HepG2 (cell line): ENCODE measurements around the gene NUP93. TPM values are rescaled to one million over a fixed set of nuclear protein-coding genes. Genes with fewer than 3 reads are reported as not detected.
A peak's percentile ranks its signal among the peaks of the same experiment; 100 is the strongest.

Experiments
- ATF3 ChIP-seq: sonication (generic); formaldehyde crosslinking; IDR thresholded peaks from 2 replicates; pipeline ENCODE4 v1.4.0; 2020; ENCODE audit warnings: missing genetic modification reagents
- FOXC1 ChIP-seq: sonication (generic); formaldehyde crosslinking; IDR thresholded peaks from 2 replicates; pipeline ENCODE4 v1.8.0; 2022; ENCODE audit warnings: mild to moderate bottlenecking, missing genetic modification reagents, borderline replicate concordance
- HDAC6 ChIP-seq: fragments of 200-600 bp; sonication (generic); IDR thresholded peaks from 2 replicates; pipeline ENCODE4 v1.7.0; 2017; ENCODE audit warnings: mild to moderate bottlenecking, antibody characterized with exemption, low read length, low read depth
- KAT7 ChIP-seq: IDR thresholded peaks from 2 replicates; pipeline ENCODE4 v1.6.1; 2018; ENCODE audit warnings: borderline replicate concordance, missing compliant biosample characterization
- MXD1 ChIP-seq: sonication (generic); formaldehyde crosslinking; IDR thresholded peaks from 2 replicates; pipeline ENCODE4 v1.4.0; 2020; ENCODE audit warnings: mild to moderate bottlenecking, missing genetic modification reagents
- NFE2 ChIP-seq: sonication (generic); formaldehyde crosslinking; IDR thresholded peaks from 2 replicates; pipeline ENCODE4 v1.4.0; 2020; ENCODE audit warnings: missing genetic modification reagents
- NONO ChIP-seq, 2 experiments: fragments of 450-650 bp in 1 of 2; sonication (generic) in 1 of 2; formaldehyde crosslinking in 1 of 2; IDR thresholded peaks in 1 of 2; conservative IDR thresholded peaks in 1 of 2; 2 replicates each; pipeline versions ENCODE4 v1.6.1 to v1.8.0; 2017 to 2022; ENCODE audit warnings: mild to moderate bottlenecking in 1 of 2, missing genetic modification reagents in 1 of 2, moderate library complexity in 1 of 2
- PBX2 ChIP-seq: IDR thresholded peaks from 2 replicates; pipeline ENCODE4 v1.6.1; 2016; ENCODE audit warnings: control low read depth
- PHF8 ChIP-seq: sonication (generic); formaldehyde crosslinking; IDR thresholded peaks from 2 replicates; pipeline ENCODE4 v1.5.0; 2020; ENCODE audit warnings: missing genetic modification reagents
- PRDM10 ChIP-seq: sonication (generic); formaldehyde crosslinking; IDR thresholded peaks from 2 replicates; pipeline ENCODE4 v1.4.0; 2020; ENCODE audit warnings: low read depth, missing genetic modification reagents
- RXRB ChIP-seq: IDR thresholded peaks from 2 replicates; pipeline ENCODE4 v1.6.1; 2016; ENCODE audit warnings: borderline replicate concordance, missing genetic modification reagents, missing compliant biosample characterization
- SMAD1 ChIP-seq: sonication (generic); formaldehyde crosslinking; IDR thresholded peaks from 2 replicates; pipeline ENCODE4 v1.4.0; 2020; ENCODE audit warnings: missing genetic modification reagents, low read depth, mild to moderate bottlenecking, borderline replicate concordance
- SP140L ChIP-seq: sonication (generic); formaldehyde crosslinking; IDR thresholded peaks from 2 replicates; pipeline ENCODE4 v1.4.0; 2020; ENCODE audit warnings: missing genetic modification reagents, borderline replicate concordance
- ZBTB37 ChIP-seq: sonication (generic); formaldehyde crosslinking; IDR thresholded peaks from 2 replicates; pipeline ENCODE4 v1.4.0; 2020; ENCODE audit warnings: mild to moderate bottlenecking, missing genetic modification reagents
- ZMYM4 ChIP-seq: sonication (generic); formaldehyde crosslinking; IDR thresholded peaks from 2 replicates; pipeline ENCODE4 v1.8.1; 2023; ENCODE audit warnings: mild to moderate bottlenecking, missing genetic modification reagents
- ZNF24 ChIP-seq: fragments of 450-650 bp; IDR thresholded peaks from 2 replicates; pipeline ENCODE4 v1.6.1; 2017; ENCODE audit warnings: antibody characterized with exemption, mild to moderate bottlenecking
- ZNF383 ChIP-seq: sonication (generic); formaldehyde crosslinking; IDR thresholded peaks from 2 replicates; pipeline ENCODE4 v1.4.0; 2020; ENCODE audit warnings: missing genetic modification reagents, mild to moderate bottlenecking, borderline replicate concordance
- ZNF639 ChIP-seq: conservative IDR thresholded peaks from 2 replicates; pipeline ENCODE4 v1.6.1; 2018; ENCODE audit warnings: missing genetic modification reagents
- ZNF772 ChIP-seq: sonication (generic); formaldehyde crosslinking; IDR thresholded peaks from 2 replicates; pipeline ENCODE4 v1.5.0; 2020; ENCODE audit warnings: mild to moderate bottlenecking, missing genetic modification reagents
- polyA plus RNA-seq, 8 experiments: library from polyadenylated mRNA; depleted of rRNA in 3 of 8; stranded (reverse) in 7 of 8; unstranded in 1 of 8; fragments of >200 nt; fragmentation: Illumina TruSeq in 4 of 8; extraction: Trizol in 4 of 8; gene quantifications; 2 replicates each; pipeline versions ENCODE4 v1.2.1 to v1.2.3, GENCODE V29; 2011 to 2016; ENCODE audit warnings: low read depth in 4 of 8, missing spikeins in 1 of 8, mixed read lengths in 1 of 8; ENCODE audit not compliant: insufficient read depth in 1 of 8
- total RNA-seq, 5 experiments: library from RNA; depleted of rRNA; stranded (reverse); fragments of >200 nt; fragmentation: Illumina TruSeq; extraction: Trizol; gene quantifications; 2 replicates each; pipeline ENCODE4 v1.2.3, GENCODE V29; 2016; ENCODE audit warnings: low read depth in 1 of 5

The NUP93 gene
- total and polyA plus RNA-seq, 2 of the 13 experiments (the other 11 are each of a cell fraction or from before 2014, with no cell fraction given): 58.5 to 140 TPM

- peak; percentile 51 for TF ChIP-seq PRDM10 (CRISPR knock-in tag)
- TF ChIP-seq SMAD1 (CRISPR knock-in tag): peak; percentile 89; the same call in 1 of the 2 replicates
- no peak for TF ChIP-seq ZNF24
- no peak for TF ChIP-seq PBX2 (CRISPR knock-in tag)
- TF ChIP-seq RXRB (CRISPR knock-in tag): peak; percentile 52; the same call in 1 of the 2 replicates
- peak; percentile 83 for TF ChIP-seq ZMYM4 (CRISPR knock-in tag)
- TF ChIP-seq ZNF772: peak; percentile 34; the same call in 1 of the 2 replicates
- TF ChIP-seq ZBTB37 (CRISPR knock-in tag): 0 out of 2 replicates have a peak, but pooled peaks have one; percentile 2
- TF ChIP-seq NONO (IDR thresholded peaks at IDR 0.05): no peak
- peak; percentile 66; the same call in 1 of the 2 replicates for TF ChIP-seq NONO (CRISPR knock-in tag; conservative IDR thresholded peaks at IDR 0.05)
- peak; percentile 51; the same call in 1 of the 2 replicates for TF ChIP-seq ZNF639
- TF ChIP-seq HDAC6: no peak
- peak; percentile 92 for TF ChIP-seq PHF8
- TF ChIP-seq ATF3 (CRISPR knock-in tag): peak; percentile 31
- peak; percentile 94; the same call in 1 of the 2 replicates for TF ChIP-seq KAT7 (CRISPR knock-in tag)
- no peak for TF ChIP-seq NFE2 (CRISPR knock-in tag)
- TF ChIP-seq SP140L (CRISPR knock-in tag): peak; percentile 30; the same call in 1 of the 2 replicates
- peak; percentile 42; the same call in 1 of the 2 replicates for TF ChIP-seq FOXC1 (CRISPR knock-in tag)
- TF ChIP-seq MXD1: peak; percentile 93; the same call in 1 of the 2 replicates
- TF ChIP-seq ZNF383 (CRISPR knock-in tag): 0 out of 2 replicates have a peak, but pooled peaks have one; percentile 11
These were observed at the start of gene NUP93 (continued) for GRCh38 chr16:56729735-56730662.
